Measurements from ENCODE around the gene PLCXD3.
"Not testable (repeated sequence)": the region's sequence is repeated elsewhere in the genome, so short reads cannot be mapped to it uniquely, and the experiment has no call there.

The PLCXD3 gene

GRCh38 chr5:41339339-41339738 lies 171.1 kb downstream of the PLCXD3 start:
- no peak for DNase-seq

GRCh38 chr5:41338136-41338675 lies 172.2 kb downstream of the PLCXD3 start:
- no peak for DNase-seq

- no peak for DNase-seq
Observed at GRCh38 chr5:41337724-41338123, 172.7 kb downstream of the PLCXD3 start.

- DNase-seq: no peak
Observed at GRCh38 chr5:41337216-41337615, 173.2 kb downstream of the PLCXD3 start.

- DNase-seq: no peak
Observed at GRCh38 chr5:41336471-41336870, 173.9 kb downstream of the PLCXD3 start.

- no peak for DNase-seq
Observed at GRCh38 chr5:41335596-41336181, 174.7 kb downstream of the PLCXD3 start.

- no peak for DNase-seq
Observed at GRCh38 chr5:41334758-41335157, 175.6 kb downstream of the PLCXD3 start.

- no peak for DNase-seq
Observed at GRCh38 chr5:41334221-41334620, 176.2 kb downstream of the PLCXD3 start.

GRCh38 chr5:41325074-41325473 lies 185.3 kb downstream of the PLCXD3 start:
- DNase-seq: no peak

GRCh38 chr5:41322826-41323225 lies 187.6 kb downstream of the PLCXD3 start:
- not testable (repeated sequence) for DNase-seq

GRCh38 chr5:41312478-41313060 lies 197.8 kb downstream of the PLCXD3 start:
- no peak for DNase-seq

- DNase-seq: no peak
Observed at GRCh38 chr5:41312066-41312465, 198.3 kb downstream of the PLCXD3 start.

- DNase-seq: no peak
Observed at GRCh38 chr5:41309275-41309674, 201.1 kb downstream of the PLCXD3 start.

- DNase-seq: no peak
Observed at GRCh38 chr5:41306005-41306404, 204.4 kb downstream of the PLCXD3 start.

GRCh38 chr5:41305056-41305455 lies 205.3 kb downstream of the PLCXD3 start:
- no peak for DNase-seq

- DNase-seq: no peak
Observed at GRCh38 chr5:41296066-41296465, 214.3 kb downstream of the PLCXD3 start.

GRCh38 chr5:41291323-41291722 lies 219.1 kb downstream of the PLCXD3 start:
- DNase-seq: no peak

GRCh38 chr5:41290810-41291209 lies 219.6 kb downstream of the PLCXD3 start:
- no peak for DNase-seq

- no peak for DNase-seq
Observed at GRCh38 chr5:41289970-41290464, 220.4 kb downstream of the PLCXD3 start.

GRCh38 chr5:41286696-41287095 lies 223.7 kb downstream of the PLCXD3 start:
- no peak for DNase-seq

- DNase-seq: no peak
Observed at GRCh38 chr5:41286165-41286564, 224.2 kb downstream of the PLCXD3 start.

GRCh38 chr5:41284938-41285337 lies 225.5 kb downstream of the PLCXD3 start:
- no peak for DNase-seq

GRCh38 chr5:41281215-41281810 lies 229.1 kb downstream of the PLCXD3 start:
- no peak for DNase-seq

GRCh38 chr5:41279040-41279439 lies 231.4 kb downstream of the PLCXD3 start:
- no peak for DNase-seq

Measured in effector CD8-positive, alpha-beta T cell (primary cell).